Gastroesophageal sphincter (tissue), 3 donors: Measurements from ENCODE around the gene TDRD9.

ENCODE experiments used
- EP300 ChIP-seq: sonication (generic); formaldehyde crosslinking; IDR thresholded peaks from one replicate; pipeline ENCODE4 v1.6.1; 2017; ENCODE audit warnings: antibody characterized with exemption, mild to moderate bottlenecking
- POLR2A ChIP-seq, 2 donors: fragments of 450-650 bp; IDR thresholded peaks; one replicate each; pipeline ENCODE4 v1.6.1; 2017; ENCODE audit warnings: antibody characterized with exemption in 2 of 2, mild to moderate bottlenecking in 2 of 2, moderate library complexity in 1 of 2
- TF ChIP-seq, protein P1 (sequence below), 4 experiments: fragments of 200-600 bp in 2 of 4; fragments of 450-650 bp in 2 of 4; sonication (generic) in 1 of 4; IDR thresholded peaks; one replicate each; pipeline ENCODE4 v1.5.1; 2017 to 2019; ENCODE audit warnings: antibody characterized with exemption in 4 of 4, mild to moderate bottlenecking in 2 of 4, moderate library complexity in 2 of 4

DNA sequence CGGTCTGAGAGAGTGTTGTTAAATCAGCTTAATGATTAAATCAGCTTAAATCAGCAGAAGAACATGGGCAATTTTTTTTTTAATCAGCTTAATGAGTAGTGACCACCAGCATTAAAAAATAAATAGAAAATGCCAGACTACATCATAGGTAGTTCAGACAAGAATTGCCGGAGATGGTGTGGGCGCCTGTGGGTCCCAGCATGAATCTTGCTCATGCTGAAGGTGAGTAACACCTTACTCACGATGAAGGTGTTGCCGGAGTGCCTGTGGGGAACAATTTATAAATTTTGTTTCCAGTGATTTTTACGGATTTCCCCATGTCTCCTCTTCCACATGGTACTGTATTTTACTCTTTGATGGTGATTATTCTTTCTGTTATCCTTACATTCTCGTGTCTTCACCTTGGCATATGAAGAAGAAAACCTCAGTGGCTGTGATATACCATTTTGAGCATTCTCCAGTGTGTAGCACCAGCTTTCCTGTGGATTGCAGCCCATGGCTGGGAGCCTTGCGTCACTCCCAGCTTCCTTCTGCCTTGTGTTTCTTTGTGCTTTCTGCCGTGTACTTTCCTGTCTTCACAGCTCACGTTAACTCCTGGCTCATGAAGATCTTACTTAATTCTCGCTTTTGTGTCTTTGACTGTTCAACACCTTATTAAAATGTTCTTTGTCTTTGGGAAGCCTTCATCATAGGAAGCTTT, 4.7 kb downstream of the TDRD9 start:
- TF ChIP-seq, protein P1, sequence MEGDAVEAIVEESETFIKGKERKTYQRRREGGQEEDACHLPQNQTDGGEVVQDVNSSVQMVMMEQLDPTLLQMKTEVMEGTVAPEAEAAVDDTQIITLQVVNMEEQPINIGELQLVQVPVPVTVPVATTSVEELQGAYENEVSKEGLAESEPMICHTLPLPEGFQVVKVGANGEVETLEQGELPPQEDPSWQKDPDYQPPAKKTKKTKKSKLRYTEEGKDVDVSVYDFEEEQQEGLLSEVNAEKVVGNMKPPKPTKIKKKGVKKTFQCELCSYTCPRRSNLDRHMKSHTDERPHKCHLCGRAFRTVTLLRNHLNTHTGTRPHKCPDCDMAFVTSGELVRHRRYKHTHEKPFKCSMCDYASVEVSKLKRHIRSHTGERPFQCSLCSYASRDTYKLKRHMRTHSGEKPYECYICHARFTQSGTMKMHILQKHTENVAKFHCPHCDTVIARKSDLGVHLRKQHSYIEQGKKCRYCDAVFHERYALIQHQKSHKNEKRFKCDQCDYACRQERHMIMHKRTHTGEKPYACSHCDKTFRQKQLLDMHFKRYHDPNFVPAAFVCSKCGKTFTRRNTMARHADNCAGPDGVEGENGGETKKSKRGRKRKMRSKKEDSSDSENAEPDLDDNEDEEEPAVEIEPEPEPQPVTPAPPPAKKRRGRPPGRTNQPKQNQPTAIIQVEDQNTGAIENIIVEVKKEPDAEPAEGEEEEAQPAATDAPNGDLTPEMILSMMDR (IDR thresholded peaks at IDR 0.05) = no peak
- TF ChIP-seq POLR2A (IDR thresholded peaks at IDR 0.05) (no peak), EP300 (no peak)
